ENCODE data around the gene ZNF354B. TPM values are rescaled to one million over a fixed set of nuclear protein-coding genes. Genes with fewer than 3 reads are reported as not detected.

ZNF354B gene
- total and polyA plus RNA-seq, 2 of the 8 experiments (the other 6 are each of a cell fraction or from before 2014, with no cell fraction given), result 5.0 to 10.8 TPM

- H3K4me3 ChIP-seq (ENCODE audit: extremely low read depth in 1 of 4, insufficient read depth in 2 of 4, low read depth in 3 of 4, low read length in 4 of 4), result no peak overlapping the region
- no peak overlapping the region for H3K27ac ChIP-seq (ENCODE audit: low read depth, low read length)
- H4K20me1 ChIP-seq (replicated peaks in 1 of 2; ENCODE audit: control insufficient read depth in 1 of 2, insufficient read depth in 2 of 2, low read length in 2 of 2), result no peaks in the 10 kb centered on the region
- H3K14ac ChIP-seq (ENCODE audit: insufficient read length), result no peak overlapping the region
- no peak overlapping the region for H3K18ac ChIP-seq (ENCODE audit: extremely low read depth, low read length)
- H2BK20ac ChIP-seq (ENCODE audit: low read length), result no peak overlapping the region
- FAIRE-seq (no peak), DNase-seq (ENCODE audit: low read depth in 1 of 2, low spot score in 2 of 2) (no peak)
- H3K56ac ChIP-seq (replicated peaks; ENCODE audit: insufficient read length, low read depth, low read length), result no peak overlapping the region
- H2BK15ac ChIP-seq (ENCODE audit: low read length), result no peak overlapping the region
- no peak overlapping the region for H2BK5ac ChIP-seq (ENCODE audit: low read depth, low read length)
- TF ChIP-seq POLR2A (IDR thresholded peaks at IDR 0.05; ENCODE audit: control extremely low read depth in 1 of 2, low read depth in 2 of 2, low read length in 2 of 2) (no peak), EP300 (IDR thresholded peaks at IDR 0.05; ENCODE audit: borderline replicate concordance in 1 of 2, low read depth in 2 of 2, low read length in 2 of 2) (no peak), BCL11A (IDR thresholded peaks at IDR 0.05; ENCODE audit: low read depth in 2 of 2, low read length in 2 of 2) (no peak), SP1 (IDR thresholded peaks at IDR 0.05; ENCODE audit: low read depth, low read length) (no peak)
- WGBS, 2 experiments (ENCODE audit: extremely low coverage in 1 of 2, insufficient coverage in 1 of 2, insufficient read length in 1 of 2, insufficient replicate concordance in 2 of 2, low coverage in 1 of 2, low lambda C conversion rate in 2 of 2, missing lambda C conversion rate in 1 of 2), result 65% methylated on average over 14 of the region's 15 CpGs; no CpG with 5 or more reads in 1 of the 2 experiments
- H2AK5ac ChIP-seq (ENCODE audit: low read depth, low read length), result no peak overlapping the region
- H3K23ac ChIP-seq (ENCODE audit: insufficient read length), result no peak overlapping the region
- no peaks in the 10 kb centered on the region for H3K79me1 ChIP-seq (ENCODE audit: low read depth, low read length)
- H4K5ac ChIP-seq (ENCODE audit: insufficient read length, low read depth, low read length), result no peak overlapping the region
- H3K9ac ChIP-seq (replicated peaks in 1 of 4; ENCODE audit: extremely low read depth in 1 of 4, low read depth in 3 of 4, low read length in 3 of 4), result no peak overlapping the region
- no peaks in the 10 kb centered on the region for H3K4me1 ChIP-seq (replicated peaks in 1 of 4; ENCODE audit: control insufficient read depth in 3 of 4, insufficient read depth in 4 of 4, low read length in 3 of 4)
- no peaks in the 10 kb centered on the region for H3K23me2 ChIP-seq (ENCODE audit: low read depth, low read length)
- no peak overlapping the region; the same call in 1 of the 2 replicates for H4K8ac ChIP-seq (ENCODE audit: extremely low read depth, insufficient read depth, low read length)
- H3K36me3 ChIP-seq (ENCODE audit: control insufficient read depth in 2 of 4, insufficient read depth in 4 of 4, low read length in 3 of 4), result no peaks in the 10 kb centered on the region
- no peak overlapping the region for H3K4me2 ChIP-seq (ENCODE audit: insufficient read depth in 1 of 2, low read depth in 2 of 2, low read length in 2 of 2)
- no peak overlapping the region for H3K4ac ChIP-seq (replicated peaks; ENCODE audit: insufficient read length, low read depth, low read length)
- no peak overlapping the region for H2BK120ac ChIP-seq (replicated peaks; ENCODE audit: low read depth, low read length)
- H2BK12ac ChIP-seq (ENCODE audit: low read depth, low read length), result no peak overlapping the region
- no peak overlapping the region for H2AFZ ChIP-seq (ENCODE audit: low read length)
- ChIA-PET POLR2A (ENCODE audit: partially characterized antibody) (interaction anchor here (0.7 kb wide), 1 partner anchor 155 kb away, joined by 3 read pairs; no protein-coding TSS in a partner anchor), CTCF (ENCODE audit: partially characterized antibody) (interaction anchor here (0.6 to 2.5 kb wide), 4 partner anchors 12 to 37 kb away, joined by 3 to 6 read pairs (median 4); no protein-coding TSS in a partner anchor)
- H3K79me2 ChIP-seq (ENCODE audit: control insufficient read depth in 1 of 2, insufficient read depth in 2 of 2, low read length in 2 of 2), result no peaks in the 10 kb centered on the region
- H4K91ac ChIP-seq (replicated peaks; ENCODE audit: insufficient read length, low read length), result no peak overlapping the region
- peaks cover 0 to 1% (median 0%) of the 10 kb centered on the region in 4 experiments; a peak in 1 of 7 replicates for H3K27me3 ChIP-seq (replicated peaks in 1 of 4; ENCODE audit: control insufficient read depth in 3 of 4, extremely low read depth in 1 of 4, insufficient read depth in 3 of 4, low read length in 3 of 4)
- peaks cover 3 to 35% of the 10 kb centered on the region in 2 experiments; a peak in 3 of 4 replicates for H3K9me3 ChIP-seq (ENCODE audit: insufficient read depth in 2 of 2, low read depth in 1 of 2, low read length in 1 of 2)
Measured at GRCh38 chr5:178832618-178833201, 27.0 kb upstream of the ZNF354B start.

Data from H1 (cell line).